Naive B cell (primary cell): ENCODE data around the gene SKA3. TPM values are rescaled to one million over a fixed set of nuclear protein-coding genes. Genes with fewer than 3 reads are reported as not detected.
"Not testable (repeated sequence)": the region's sequence is repeated elsewhere in the genome, so short reads cannot be mapped to it uniquely, and the experiment has no call there.

Experiments used
- ATAC-seq, 2 donors: fragments of 150-1000 bp; cut with Tn5 transposase; 2 replicates each; pipeline ENCODE4 v1.10.0; 2021; ENCODE audit warnings: low read depth in 2 of 2, mild to moderate bottlenecking in 2 of 2, moderate library complexity in 2 of 2
- DNase-seq: peaks from one replicate; pipeline ENCODE4 v3.0.0; 2022
- H3K27ac Mint-ChIP-seq, 6 donors: one replicate each; pipeline ENCODE4 v1.8.0; 2020 to 2022; ENCODE audit warnings: mild to moderate bottlenecking in 6 of 6, mixed read lengths in 6 of 6, moderate library complexity in 5 of 6, inconsistent platforms in 2 of 6
- H3K27me3 Mint-ChIP-seq, 3 donors: one replicate each; pipeline ENCODE4 v1.8.0; 2021 to 2022; ENCODE audit warnings: mixed read lengths in 3 of 3, mild to moderate bottlenecking in 1 of 3
- H3K36me3 Mint-ChIP-seq, 2 donors: one replicate each; pipeline ENCODE4 v1.8.0; 2020 to 2022; ENCODE audit warnings: mixed read lengths in 2 of 2, inconsistent platforms in 1 of 2, mild to moderate bottlenecking in 1 of 2
- H3K4me1 Mint-ChIP-seq, 3 donors: one replicate each; pipeline ENCODE4 v1.8.0; 2020 to 2022; ENCODE audit warnings: mixed read lengths in 3 of 3, inconsistent platforms in 1 of 3, mild to moderate bottlenecking in 1 of 3, moderate library complexity in 1 of 3
- H3K4me3 Mint-ChIP-seq, 8 donors: one replicate each; pipeline ENCODE4 v1.8.0; 2020 to 2022; ENCODE audit warnings: mild to moderate bottlenecking in 8 of 8, mixed read lengths in 8 of 8, moderate library complexity in 8 of 8, inconsistent platforms in 2 of 8
- H3K9me3 Mint-ChIP-seq, 7 donors: one replicate each; pipeline ENCODE4 v1.8.0; 2020 to 2022; ENCODE audit warnings: mixed read lengths in 7 of 7, mild to moderate bottlenecking in 5 of 7, inconsistent platforms in 2 of 7, moderate library complexity in 1 of 7
- polyA plus RNA-seq, 6 donors: library from polyadenylated mRNA; unstranded; fragments of 300-500 nt; fragmentation: Illumina TruSeq; gene quantifications; one replicate each; pipeline ENCODE4 v1.2.3, GENCODE V29; 2021; ENCODE audit warnings: low read depth in 6 of 6

SKA3 gene
- polyA plus RNA-seq, 6 donors from 2014 or later = 0.33 to 1.5 (median 0.42) TPM; not detected in 3

DNA sequence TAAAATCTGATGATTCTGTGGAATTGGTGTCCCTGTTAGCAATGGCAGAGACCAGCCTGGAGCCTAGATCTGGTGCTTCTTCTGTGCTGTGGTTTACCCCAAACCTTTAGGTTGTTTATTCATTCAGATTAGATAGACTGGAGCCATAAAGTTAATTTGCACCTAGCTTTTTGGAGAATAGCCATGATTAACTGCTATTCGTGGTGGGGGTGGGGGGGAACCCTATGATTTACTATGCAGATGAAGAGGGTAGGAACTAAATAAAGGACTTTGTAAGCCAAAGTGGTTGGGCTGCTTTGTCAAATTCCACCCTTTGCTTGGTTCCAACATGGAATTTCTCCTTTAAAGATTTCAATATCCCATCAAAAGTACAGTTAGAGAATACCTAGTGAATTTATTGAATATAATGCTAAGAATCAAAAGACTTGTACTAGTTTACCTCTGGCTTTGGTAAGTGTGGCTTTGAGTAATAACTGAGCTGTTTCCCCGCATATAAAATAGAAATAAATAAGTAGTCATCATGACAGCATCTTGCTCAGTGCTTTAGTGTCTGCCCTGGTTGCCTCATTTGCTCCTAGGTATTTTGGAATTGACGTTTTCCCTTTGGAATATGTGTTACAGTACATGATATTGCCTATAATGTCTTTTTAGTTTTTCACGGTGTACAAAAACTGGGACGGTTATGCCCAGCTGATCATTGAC, 27.6 kb downstream of the SKA3 start:
- H3K27me3 Mint-ChIP-seq = no peaks in the 10 kb centered on the region
- no peak for DNase-seq

DNA sequence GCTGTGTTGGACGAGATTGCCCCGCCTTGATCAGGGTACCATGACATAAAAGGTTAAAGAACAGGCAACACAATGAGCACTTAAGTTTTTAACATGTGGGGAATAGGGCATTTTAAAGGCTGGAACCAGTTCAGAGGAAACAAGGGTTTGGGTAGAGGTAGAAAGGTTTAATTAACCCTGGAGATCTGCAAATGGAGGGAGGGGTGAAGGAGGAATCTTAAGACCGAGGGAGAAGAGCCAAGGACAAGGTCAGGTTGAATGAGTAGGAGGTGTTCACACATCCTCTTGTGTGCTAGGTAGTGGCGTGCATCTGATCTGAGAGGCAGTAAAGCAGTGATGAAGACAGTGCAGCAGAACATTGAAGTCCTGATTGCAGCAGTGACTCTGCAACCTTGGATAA, 28.5 kb downstream of the SKA3 start:
- Mint-ChIP-seq H3K9me3 (no peaks in the 10 kb centered on the region), H3K27me3 (no peaks in the 10 kb centered on the region), H3K36me3 (peaks cover 12% of the 10 kb centered on the region in 2 donors), H3K27ac (peak overlapping the region in 3 of 6 donors; percentile 5 to 66 (median 35)), H3K4me3 (no peak overlapping the region), H3K4me1 (peaks cover 12 to 17% (median 15%) of the 10 kb centered on the region in 3 donors)
- DNase-seq (no peak), ATAC-seq (peak in 1 of 2 donors; percentile 16)

More for the DNA sequence above, 27.6 kb downstream of the SKA3 start:
- peak overlapping the region in 1 of 6 donors; percentile 7 for H3K27ac Mint-ChIP-seq
- peaks cover 4 to 11% (median 7%) of the 10 kb centered on the region in 3 donors for H3K4me1 Mint-ChIP-seq
- H3K9me3 Mint-ChIP-seq = no peaks in the 10 kb centered on the region
- no peak overlapping the region for H3K4me3 Mint-ChIP-seq
- H3K36me3 Mint-ChIP-seq = peaks cover 12% of the 10 kb centered on the region in 2 donors
- no peak for ATAC-seq

DNA sequence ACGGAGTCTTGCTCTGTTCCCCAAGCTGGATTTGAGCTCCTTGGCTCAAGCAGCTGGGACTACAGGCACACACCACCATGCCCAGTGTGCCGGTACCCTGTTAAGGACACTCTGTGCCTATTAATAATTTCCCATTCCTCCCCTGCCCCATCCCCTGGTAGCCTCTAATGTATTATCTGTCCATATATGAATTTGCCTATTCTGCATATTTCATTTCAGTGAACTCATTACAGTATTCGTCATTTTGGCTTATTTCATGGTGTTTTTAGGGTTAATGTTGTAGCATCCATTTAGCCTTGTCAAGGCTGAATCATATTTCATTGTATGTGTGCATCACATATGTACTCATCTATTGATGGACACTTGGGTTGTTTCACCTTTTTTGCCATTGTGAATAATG, 33.6 kb downstream of the SKA3 start:
- Mint-ChIP-seq H3K9me3 (no peaks in the 10 kb centered on the region), H3K27me3 (no peaks in the 10 kb centered on the region), H3K4me3 (peak overlapping the region; percentile 64 to 87 (median 80)), H3K36me3 (peaks cover 11 to 18% of the 10 kb centered on the region in 2 donors), H3K27ac (peak overlapping the region in 2 of 6 donors; percentile 54 to 87), H3K4me1 (peaks cover 23 to 46% (median 33%) of the 10 kb centered on the region in 3 donors)
- DNase-seq (no peak), ATAC-seq (no peak)

DNA sequence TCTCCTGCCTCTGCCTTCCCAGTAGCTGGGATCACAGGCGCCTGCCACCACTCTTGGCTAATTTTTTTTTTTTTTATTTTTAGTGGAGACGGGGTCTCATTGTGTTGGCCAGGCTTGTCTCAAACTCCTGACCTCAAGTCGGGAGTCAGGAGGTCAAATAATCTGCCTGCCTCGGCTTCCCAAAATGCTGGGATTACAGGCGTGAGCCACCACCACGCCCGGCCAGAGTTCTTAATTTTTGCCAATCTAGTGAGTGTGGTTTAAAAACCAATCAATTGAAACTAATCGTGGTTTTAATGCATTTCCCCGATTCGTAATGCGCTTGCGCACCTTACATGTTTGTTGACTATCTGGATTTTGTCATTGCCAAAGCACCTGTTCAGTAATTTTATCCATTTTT, 37.0 kb downstream of the SKA3 start:
- peaks cover 23 to 41% (median 24%) of the 10 kb centered on the region in 3 donors for H3K4me1 Mint-ChIP-seq
- H3K36me3 Mint-ChIP-seq = peaks cover 5 to 9% of the 10 kb centered on the region in 2 donors
- H3K27me3 Mint-ChIP-seq = peaks cover 0 to 12% (median 7%) of the 10 kb centered on the region in 3 donors
- H3K27ac Mint-ChIP-seq = peak overlapping the region; percentile 94 to 99 (median 98)
- DNase-seq (no peak), ATAC-seq (no peak)
- peaks cover 0 to 6% (median 0%) of the 10 kb centered on the region in 7 donors for H3K9me3 Mint-ChIP-seq
- peak overlapping the region; percentile 93 to 100 (median 98) for H3K4me3 Mint-ChIP-seq

DNA sequence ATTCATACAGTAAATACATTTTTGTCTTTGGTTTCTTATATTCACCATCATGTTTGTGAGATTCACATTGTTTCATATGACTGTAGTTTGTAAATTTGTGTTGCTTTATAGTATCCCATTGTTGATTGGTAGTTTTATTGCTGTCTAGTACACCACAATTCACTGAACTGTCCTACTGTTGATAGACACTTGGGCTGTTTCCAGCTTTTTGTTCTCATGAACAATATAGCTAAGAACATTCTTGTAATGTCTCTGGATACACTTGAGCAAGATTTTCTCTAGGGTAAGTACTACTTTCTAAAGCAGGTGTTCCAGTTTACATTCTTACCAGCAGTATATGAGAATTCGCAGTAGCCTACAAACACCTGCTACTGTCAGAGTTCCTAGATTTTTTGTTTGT, 37.8 kb downstream of the SKA3 start:
- H3K4me1 Mint-ChIP-seq = peaks cover 18 to 37% (median 20%) of the 10 kb centered on the region in 3 donors
- peaks cover 0 to 12% (median 9%) of the 10 kb centered on the region in 3 donors for H3K27me3 Mint-ChIP-seq
- H3K9me3 Mint-ChIP-seq = peaks cover 0 to 6% (median 0%) of the 10 kb centered on the region in 7 donors
- H3K4me3 Mint-ChIP-seq = peak overlapping the region in 7 of 8 donors; percentile 51 to 100 (median 76)
- peak overlapping the region; percentile 29 to 75 (median 48) for H3K27ac Mint-ChIP-seq
- H3K36me3 Mint-ChIP-seq = peaks cover 5 to 9% of the 10 kb centered on the region in 2 donors
- ATAC-seq (no peak), DNase-seq (no peak)

DNA sequence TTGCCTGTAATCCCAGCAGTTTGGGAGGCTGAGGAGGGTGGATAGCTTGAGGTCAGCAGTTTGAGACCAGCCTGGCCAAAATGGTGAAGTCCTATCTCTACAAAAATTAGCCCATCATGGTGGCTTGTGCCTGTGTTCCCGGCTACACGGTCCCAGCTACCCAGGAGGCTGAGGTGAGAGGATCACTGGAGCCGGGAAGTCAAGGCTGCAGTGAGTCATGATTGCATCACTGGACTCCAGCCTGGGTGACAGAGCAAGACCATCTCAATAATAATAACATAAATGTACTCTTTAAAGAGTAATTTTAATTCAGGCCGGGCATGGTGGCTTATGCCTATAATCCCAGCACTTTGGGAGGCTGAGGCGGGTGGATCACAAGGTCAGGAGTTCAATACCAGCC, 38.7 kb downstream of the SKA3 start:
- H3K4me3 Mint-ChIP-seq = no peak overlapping the region

DNA sequence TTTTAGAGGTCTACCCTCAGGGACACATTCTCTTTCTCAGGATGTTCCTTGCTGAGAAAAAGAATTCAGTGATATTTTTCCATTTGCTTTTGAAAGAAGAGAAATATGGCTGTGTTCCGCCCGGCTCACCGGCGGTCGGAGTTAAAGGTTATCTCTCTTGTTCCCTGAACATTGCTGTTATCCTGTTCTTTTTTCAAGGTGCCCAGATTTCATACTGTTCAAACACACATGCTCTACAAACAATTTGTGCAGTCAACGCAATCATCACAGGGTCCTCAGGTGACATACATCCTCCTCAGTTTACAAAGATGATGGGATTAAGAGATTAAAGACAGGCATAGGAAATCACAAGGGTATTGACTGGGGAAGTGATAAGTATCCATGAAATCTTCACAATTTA, 40.5 kb downstream of the SKA3 start:
- not testable (repeated sequence) for H3K4me3 Mint-ChIP-seq, H3K9me3 Mint-ChIP-seq, DNase-seq, ATAC-seq, H3K36me3 Mint-ChIP-seq, H3K27ac Mint-ChIP-seq
- Mint-ChIP-seq H3K4me1 (peaks cover 7 to 16% (median 9%) of the 10 kb centered on the region in 3 donors), H3K27me3 (peaks cover 0 to 14% (median 14%) of the 10 kb centered on the region in 3 donors)

More for the DNA sequence above, 38.7 kb downstream of the SKA3 start:
- Mint-ChIP-seq H3K9me3 (peaks cover 0 to 6% (median 0%) of the 10 kb centered on the region in 7 donors), H3K4me1 (peaks cover 9 to 29% (median 14%) of the 10 kb centered on the region in 3 donors), H3K36me3 (peaks cover 5 to 9% of the 10 kb centered on the region in 2 donors), H3K27ac (no peak overlapping the region), H3K27me3 (peaks cover 0 to 14% (median 12%) of the 10 kb centered on the region in 3 donors)
- no peak for DNase-seq
- ATAC-seq = no peak

DNA sequence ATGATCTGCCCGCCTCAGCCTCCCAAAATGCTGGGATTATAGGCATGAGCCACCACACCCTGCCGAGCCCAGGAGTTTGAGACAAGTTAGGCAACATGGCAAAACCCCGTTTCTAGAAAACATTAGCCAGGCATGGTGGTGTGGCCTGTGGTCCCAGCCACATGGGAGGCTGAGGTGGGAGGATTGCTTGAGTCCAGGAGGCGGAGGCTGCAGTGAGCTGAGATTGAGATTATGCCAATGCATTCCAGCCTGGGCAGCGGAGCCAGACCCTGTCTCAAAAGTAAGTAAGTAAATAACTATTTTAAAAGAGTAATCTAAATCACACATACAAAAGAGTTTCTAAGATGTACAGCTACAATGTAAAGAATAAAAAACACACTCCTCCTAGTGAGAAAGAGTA, 41.9 kb downstream of the SKA3 start:
- Mint-ChIP-seq H3K9me3 (peaks cover 0 to 8% (median 0%) of the 10 kb centered on the region in 7 donors), H3K4me1 (peaks cover 0 to 5% (median 0%) of the 10 kb centered on the region in 3 donors), H3K4me3 (no peak overlapping the region), H3K27ac (no peak overlapping the region), H3K36me3 (no peaks in the 10 kb centered on the region), H3K27me3 (peaks cover 0 to 22% (median 22%) of the 10 kb centered on the region in 3 donors)
- DNase-seq (no peak), ATAC-seq (no peak)

DNA sequence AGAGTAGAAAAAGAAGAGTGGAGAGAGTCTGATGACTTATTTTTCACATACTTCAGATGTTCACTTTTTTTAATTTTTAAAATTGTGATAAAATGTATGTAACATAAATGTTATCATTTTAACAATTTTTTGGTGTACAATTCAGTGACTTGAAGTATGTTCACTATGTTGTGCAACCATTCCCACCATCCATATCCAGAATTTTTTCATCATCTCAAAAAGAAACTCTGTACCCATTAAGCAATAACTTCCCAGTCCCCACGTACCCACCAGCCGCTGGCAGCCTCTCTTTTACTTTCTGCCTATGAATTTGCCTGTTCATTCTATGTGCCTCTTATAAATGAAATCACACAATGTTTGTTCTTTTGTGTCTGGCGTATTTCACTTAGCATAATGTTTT, 43.3 kb downstream of the SKA3 start:
- DNase-seq = no peak
- ATAC-seq = no peak
- H3K9me3 Mint-ChIP-seq = peaks cover 0 to 8% (median 0%) of the 10 kb centered on the region in 7 donors
- no peaks in the 10 kb centered on the region for H3K4me1 Mint-ChIP-seq
- H3K4me3 Mint-ChIP-seq = no peak overlapping the region
- H3K27me3 Mint-ChIP-seq = peaks cover 0 to 22% (median 22%) of the 10 kb centered on the region in 3 donors
- no peaks in the 10 kb centered on the region for H3K36me3 Mint-ChIP-seq
- H3K27ac Mint-ChIP-seq = no peak overlapping the region

DNA sequence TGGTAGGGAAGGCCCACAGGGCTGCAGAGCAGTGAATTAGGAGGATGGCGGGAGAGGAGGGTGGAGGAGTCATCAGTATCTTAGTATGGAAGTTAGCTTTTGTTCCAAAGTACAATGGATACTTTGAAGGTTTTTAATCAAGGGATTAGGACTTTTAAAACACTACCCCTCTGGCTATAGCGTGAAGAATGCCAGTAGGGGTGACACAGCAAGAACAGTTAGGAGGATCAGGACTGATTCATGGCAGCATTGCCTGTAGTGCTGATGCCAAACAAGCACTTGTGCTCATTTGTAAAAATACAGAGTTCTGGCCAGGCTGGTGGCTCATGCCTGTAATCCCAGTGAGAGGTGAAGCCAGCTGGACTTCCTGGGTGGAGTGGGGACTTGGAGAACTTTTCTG, 46.2 kb downstream of the SKA3 start:
- DNase-seq = no peak
- ATAC-seq = no peak
- no peaks in the 10 kb centered on the region for H3K36me3 Mint-ChIP-seq
- H3K4me3 Mint-ChIP-seq = no peak overlapping the region
- H3K9me3 Mint-ChIP-seq = peaks cover 0 to 5% (median 0%) of the 10 kb centered on the region in 7 donors
- H3K27me3 Mint-ChIP-seq = peaks cover 0 to 23% (median 13%) of the 10 kb centered on the region in 3 donors
- H3K27ac Mint-ChIP-seq = no peak overlapping the region
- no peaks in the 10 kb centered on the region for H3K4me1 Mint-ChIP-seq

DNA sequence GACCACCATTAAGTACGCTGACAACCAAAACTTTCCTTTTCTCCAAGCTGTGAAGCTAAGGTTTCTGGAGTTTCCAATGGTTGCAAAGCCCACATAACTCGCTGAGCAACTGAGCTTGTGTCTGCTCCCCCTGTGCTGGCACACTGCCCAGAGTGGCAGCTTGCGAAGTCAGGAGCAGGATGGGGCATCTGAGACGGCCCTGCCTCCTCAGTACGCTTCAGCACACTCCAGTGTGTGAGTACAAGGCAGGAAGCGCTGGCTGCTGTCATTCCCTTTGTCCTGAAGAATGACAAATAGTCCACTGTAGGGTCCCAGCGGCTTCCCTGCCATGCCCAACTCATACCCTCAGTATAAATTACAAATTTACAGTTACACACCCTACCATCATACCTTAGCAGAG, 51.5 kb downstream of the SKA3 start:
- Mint-ChIP-seq H3K9me3 (peaks cover 0 to 3% (median 0%) of the 10 kb centered on the region in 7 donors), H3K27ac (no peak overlapping the region), H3K4me1 (no peaks in the 10 kb centered on the region), H3K27me3 (peaks cover 0 to 12% (median 3%) of the 10 kb centered on the region in 3 donors), H3K4me3 (no peak overlapping the region), H3K36me3 (no peaks in the 10 kb centered on the region)
- ATAC-seq = no peak
- DNase-seq = no peak

DNA sequence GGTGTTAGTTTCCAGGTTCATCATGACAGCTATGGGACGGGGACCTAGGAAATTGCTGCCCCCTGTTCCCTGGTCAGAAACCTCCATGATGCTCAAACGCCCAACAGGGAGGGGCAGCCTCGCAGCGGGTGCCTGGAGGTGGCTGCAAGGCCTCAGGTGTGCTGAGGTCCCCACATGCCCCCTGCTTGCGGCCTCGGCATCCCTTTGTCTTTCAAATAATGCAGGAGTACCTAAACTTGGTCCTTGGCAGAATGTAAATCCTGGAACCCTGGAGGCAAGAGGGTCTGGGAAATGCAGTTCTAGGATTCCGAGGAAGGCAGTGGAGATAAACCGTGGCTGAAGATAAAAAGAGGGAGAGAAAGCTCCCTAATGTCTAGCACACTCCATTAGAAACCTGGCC, 52.4 kb downstream of the SKA3 start:
- Mint-ChIP-seq H3K4me3 (no peak overlapping the region), H3K36me3 (no peaks in the 10 kb centered on the region), H3K27me3 (peaks cover 0 to 8% (median 0%) of the 10 kb centered on the region in 3 donors), H3K27ac (no peak overlapping the region), H3K4me1 (no peaks in the 10 kb centered on the region), H3K9me3 (peaks cover 0 to 3% (median 0%) of the 10 kb centered on the region in 7 donors)
- no peak for DNase-seq
- ATAC-seq = no peak

DNA sequence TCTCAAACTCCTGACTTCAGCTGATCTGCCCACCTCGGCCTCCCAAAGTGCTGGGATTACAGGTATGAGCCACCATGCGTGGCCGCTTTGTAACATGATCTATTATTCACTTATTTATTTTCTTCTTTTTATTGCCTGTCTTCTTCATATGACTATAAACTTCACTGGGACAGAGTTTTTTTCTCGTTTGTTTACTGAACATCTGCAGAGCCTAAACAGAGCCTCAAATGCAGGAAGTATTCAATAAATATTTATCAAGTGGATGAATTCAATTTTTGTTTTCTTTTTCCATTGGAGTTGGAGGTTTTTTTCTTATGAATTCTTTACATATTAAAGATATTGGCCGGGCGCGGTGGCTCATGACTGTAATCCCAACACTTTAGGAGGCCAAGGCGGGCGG, 54.7 kb downstream of the SKA3 start:
- H3K27ac Mint-ChIP-seq = no peak overlapping the region
- peaks cover 0 to 6% (median 1%) of the 10 kb centered on the region in 7 donors for H3K9me3 Mint-ChIP-seq
- H3K36me3 Mint-ChIP-seq = no peaks in the 10 kb centered on the region
- no peaks in the 10 kb centered on the region for H3K4me1 Mint-ChIP-seq
- H3K27me3 Mint-ChIP-seq = no peaks in the 10 kb centered on the region
- DNase-seq = no peak
- H3K4me3 Mint-ChIP-seq = no peak overlapping the region
- no peak for ATAC-seq

DNA sequence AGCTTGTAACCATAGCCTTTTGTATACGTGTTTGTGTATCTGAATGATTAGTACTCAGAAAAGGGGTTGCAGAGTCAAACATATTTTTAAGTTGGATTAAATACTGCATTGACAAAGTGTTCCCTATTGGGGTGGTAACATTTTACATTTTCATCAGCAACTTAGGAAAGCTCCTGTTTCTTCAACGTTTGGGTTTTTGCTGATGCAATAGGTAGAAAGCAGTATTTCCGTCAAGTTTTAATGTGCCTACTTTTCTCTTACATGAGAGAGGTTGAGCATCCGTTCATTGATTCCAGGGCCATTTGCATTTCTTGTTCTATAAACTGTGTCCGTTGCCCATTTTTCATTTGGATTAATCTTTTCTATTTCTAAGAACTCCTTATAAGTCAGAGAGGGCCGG, 56.2 kb downstream of the SKA3 start:
- ATAC-seq = no peak
- Mint-ChIP-seq H3K4me3 (no peak overlapping the region), H3K27me3 (no peaks in the 10 kb centered on the region), H3K36me3 (no peaks in the 10 kb centered on the region), H3K4me1 (no peaks in the 10 kb centered on the region), H3K27ac (no peak overlapping the region), H3K9me3 (peaks cover 0 to 6% (median 1%) of the 10 kb centered on the region in 7 donors)
- no peak for DNase-seq
